Stomach (tissue), 9 donors: ENCODE measurements around the gene CNR2. TPM values are rescaled to one million over a fixed set of nuclear protein-coding genes. Genes with fewer than 3 reads are reported as not detected.
A peak's percentile ranks its signal among the peaks of the same experiment; 100 is the strongest.
"Not testable (repeated sequence)": the region's sequence is repeated elsewhere in the genome, so short reads cannot be mapped to it uniquely, and the experiment has no call there.

Experiments used
- DNase-seq, 2 donors: peaks; one replicate each; pipeline versions ENCODE4 v3.0.0 to v3.0.0-alpha.2; 2013 to 2019
- H3K27ac ChIP-seq, 5 donors: fragments of 200-600 bp in 4 of 5; sonication (generic) in 4 of 5; one replicate each; pipeline ENCODE4 v1.5.1; 2013 to 2019; ENCODE audit warnings: mild to moderate bottlenecking in 1 of 5, moderate library complexity in 1 of 5
- H3K27me3 ChIP-seq, 3 donors: fragments of 200-600 bp; sonication (generic); one replicate each; pipeline ENCODE4 v1.5.1; 2017 to 2019; ENCODE audit warnings: mixed run types in 1 of 3
- H3K36me3 ChIP-seq, 4 donors: fragments of 200-600 bp; sonication (generic); 1 replicate in 3 of 4; 2 replicates in 1 of 4; pipeline ENCODE4 v1.5.1; 2016 to 2019
- H3K4me1 ChIP-seq, 4 donors: fragments of 200-600 bp; sonication (generic); one replicate each; pipeline ENCODE4 v1.5.1; 2016 to 2019
- H3K4me3 ChIP-seq, 4 donors: fragments of 200-600 bp; sonication (generic) in 3 of 4; one replicate each; pipeline ENCODE4 v1.5.1; 2016 to 2019; ENCODE audit warnings: mild to moderate bottlenecking in 1 of 4
- H3K9me3 ChIP-seq, 4 donors: fragments of 200-600 bp; sonication (generic); one replicate each; pipeline ENCODE4 v1.5.1; 2016 to 2019
- EP300 ChIP-seq: sonication (generic); formaldehyde crosslinking; IDR thresholded peaks from one replicate; pipeline ENCODE4 v1.6.1; 2017; ENCODE audit warnings: antibody characterized with exemption
- POLR2A ChIP-seq, 4 donors: fragments of 450-650 bp; IDR thresholded peaks; one replicate each; pipeline ENCODE4 v1.6.1; 2016; ENCODE audit warnings: antibody characterized with exemption in 4 of 4, control low read depth in 2 of 4, mild to moderate bottlenecking in 1 of 4, moderate library complexity in 1 of 4
- POLR2AphosphoS5 ChIP-seq, 3 donors: sonication (generic); formaldehyde crosslinking; IDR thresholded peaks; one replicate each; pipeline ENCODE4 v1.6.1; 2016; ENCODE audit warnings: antibody characterized with exemption in 3 of 3
- WGBS, 5 donors: extraction: QIAGEN DNeasy Blood & Tissue Kit in 3 of 5; methylation state at CpG; one replicate each; pipeline versions ENCODE4 v1.1.5 to v1.1.7; 2013 to 2018; 5-methylcytosine and 5-hydroxymethylcytosine counted together
- intact Hi-C: fragments of 100-400 bp; cut with DNase I; formaldehyde crosslinking; loops from one replicate; pipeline ENCODE4 v1.15.1; 2023; ENCODE audit warnings: low total_unique reads
- polyA plus RNA-seq, 3 donors: library from polyadenylated mRNA; stranded (reverse); fragments of 200-250 nt; gene quantifications; one replicate each; pipeline ENCODE4 v1.2.3, GENCODE V29; 2013
- total RNA-seq, 5 donors: library from RNA; depleted of rRNA; stranded (reverse); fragments of >200 nt; gene quantifications; one replicate each; pipeline versions ENCODE4 v1.1.0 to v1.2.3, GENCODE V29; 2014 to 2016
- TF ChIP-seq, protein P1 (sequence below), 7 experiments: fragments of 450-650 bp in 4 of 7; fragments of 200-600 bp in 3 of 7; sonication (generic) in 3 of 7; IDR thresholded peaks; one replicate each; pipeline ENCODE4 v1.5.1; 2016 to 2019; ENCODE audit warnings: antibody characterized with exemption in 7 of 7, control low read depth in 2 of 7, mild to moderate bottlenecking in 1 of 7
- donor health status: healthy with polysubstance abuse.
- donor health status: Bipolar disorder and iron deficiency.
- donor health status: healthy.

Gene CNR2
- total and polyA plus RNA-seq, 8 donors = 0.18 to 0.23 TPM; not detected in 6

DNA sequence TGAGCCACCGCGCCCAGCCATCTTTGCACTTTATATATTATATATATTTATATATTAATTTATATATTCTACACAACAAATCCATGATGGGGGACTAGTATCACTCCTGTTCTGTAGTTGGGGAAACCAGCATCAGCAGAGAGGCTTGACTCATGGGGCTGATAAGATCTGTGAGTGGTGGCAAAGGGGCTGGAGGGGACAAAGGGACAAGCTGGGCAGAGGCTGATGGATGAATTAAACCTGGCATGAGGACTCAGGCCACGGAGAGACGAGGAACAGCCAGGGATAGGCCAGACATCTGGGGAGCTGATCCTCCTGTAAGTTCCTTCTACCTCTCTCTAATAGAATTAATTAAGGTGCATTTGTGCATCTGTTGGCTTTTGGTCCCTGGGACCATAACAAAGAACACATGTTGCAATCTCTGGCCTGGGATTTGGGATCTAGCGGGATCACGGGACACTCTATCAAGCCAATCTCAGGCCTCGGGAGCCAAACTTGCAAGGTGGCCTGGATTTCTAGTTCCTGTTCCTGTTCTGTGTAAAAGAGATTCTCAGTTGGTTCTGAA, 7.6 kb downstream of the CNR2 start:
- TF ChIP-seq, protein P1, sequence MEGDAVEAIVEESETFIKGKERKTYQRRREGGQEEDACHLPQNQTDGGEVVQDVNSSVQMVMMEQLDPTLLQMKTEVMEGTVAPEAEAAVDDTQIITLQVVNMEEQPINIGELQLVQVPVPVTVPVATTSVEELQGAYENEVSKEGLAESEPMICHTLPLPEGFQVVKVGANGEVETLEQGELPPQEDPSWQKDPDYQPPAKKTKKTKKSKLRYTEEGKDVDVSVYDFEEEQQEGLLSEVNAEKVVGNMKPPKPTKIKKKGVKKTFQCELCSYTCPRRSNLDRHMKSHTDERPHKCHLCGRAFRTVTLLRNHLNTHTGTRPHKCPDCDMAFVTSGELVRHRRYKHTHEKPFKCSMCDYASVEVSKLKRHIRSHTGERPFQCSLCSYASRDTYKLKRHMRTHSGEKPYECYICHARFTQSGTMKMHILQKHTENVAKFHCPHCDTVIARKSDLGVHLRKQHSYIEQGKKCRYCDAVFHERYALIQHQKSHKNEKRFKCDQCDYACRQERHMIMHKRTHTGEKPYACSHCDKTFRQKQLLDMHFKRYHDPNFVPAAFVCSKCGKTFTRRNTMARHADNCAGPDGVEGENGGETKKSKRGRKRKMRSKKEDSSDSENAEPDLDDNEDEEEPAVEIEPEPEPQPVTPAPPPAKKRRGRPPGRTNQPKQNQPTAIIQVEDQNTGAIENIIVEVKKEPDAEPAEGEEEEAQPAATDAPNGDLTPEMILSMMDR (IDR thresholded peaks at IDR 0.05) = no peak
- no peak for TF ChIP-seq POLR2A (IDR thresholded peaks at IDR 0.05)
- no peak for TF ChIP-seq EP300
- 79 to 87% (median 82%) methylated on average over 7 of the region's 7 CpGs for WGBS, 5 donors
- intact Hi-C loops = no loop called here
- Histone ChIP-seq H3K4me1 (peaks cover 11 to 28% (median 17%) of the 10 kb centered on the region in 4 donors), H3K9me3 (no peaks in the 10 kb centered on the region), H3K4me3 (no peak overlapping the region), H3K27me3 (peaks cover 0 to 43% (median 12%) of the 10 kb centered on the region in 3 donors), H3K36me3 (no peaks in the 10 kb centered on the region), H3K27ac (no peak overlapping the region)
- no peak for DNase-seq

DNA sequence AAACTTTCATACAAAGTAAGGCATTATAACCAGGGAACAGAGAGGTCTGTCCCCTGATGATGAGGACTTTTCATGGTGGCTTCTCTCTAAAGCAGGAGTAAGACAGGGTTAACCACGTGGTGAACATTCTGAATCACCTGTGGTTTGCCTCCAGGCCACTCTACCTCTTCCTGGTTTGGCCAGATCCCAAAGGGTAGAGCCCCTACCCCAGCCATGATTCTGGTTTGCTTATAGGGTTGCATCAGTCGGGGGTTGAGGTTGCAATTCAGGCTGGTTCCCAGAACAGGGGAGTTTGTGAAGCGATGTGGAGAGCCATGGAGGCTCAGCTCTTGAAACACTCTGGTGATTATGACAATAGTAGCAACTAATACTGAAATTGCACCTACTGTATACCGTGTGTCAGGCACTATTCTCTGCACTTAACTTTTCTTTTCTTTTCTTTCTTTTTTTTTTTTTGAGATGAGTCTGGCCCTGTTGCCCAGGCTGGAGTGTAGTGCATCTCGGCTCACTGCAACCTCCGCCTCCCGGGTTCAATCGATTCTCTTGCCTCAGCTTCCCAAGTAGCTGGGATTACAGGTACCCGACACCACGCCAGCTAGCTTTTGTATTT, 8.3 kb downstream of the CNR2 start:
- no peak for DNase-seq
- 78 to 88% (median 83%) methylated on average over 10 of the region's 10 CpGs for WGBS, 5 donors
- intact Hi-C loops = no loop called here

DNA sequence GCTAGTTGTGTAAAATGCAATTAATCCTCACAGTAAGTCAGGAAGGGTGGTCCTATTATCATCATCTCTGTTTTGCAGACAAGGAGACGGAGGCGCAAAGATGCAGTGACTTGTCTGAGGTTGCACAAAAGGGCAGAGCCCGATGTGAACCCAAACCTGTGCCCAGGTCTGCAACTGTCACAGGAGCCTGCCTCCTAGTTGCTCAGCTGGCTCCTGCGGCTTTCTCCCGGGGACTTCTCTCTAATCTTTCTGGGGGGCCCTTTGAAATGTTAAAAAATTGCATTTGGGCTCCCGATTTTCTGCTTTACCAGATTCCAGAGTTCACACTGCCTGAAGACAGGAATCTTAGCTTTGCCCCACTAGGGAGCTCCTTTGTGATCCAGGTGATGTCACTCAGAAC, 9.4 kb downstream of the CNR2 start:
- H3K9me3 ChIP-seq = no peaks in the 10 kb centered on the region
- H3K27ac ChIP-seq = no peak overlapping the region
- no peak for TF ChIP-seq POLR2AphosphoS5 (IDR thresholded peaks at IDR 0.05)
- TF ChIP-seq EP300 = no peak
- TF ChIP-seq, protein P1 (IDR thresholded peaks at IDR 0.05) = no peak
- no peak for TF ChIP-seq POLR2A (IDR thresholded peaks at IDR 0.05)
- intact Hi-C loops = no loop called here
- peaks cover 0 to 36% (median 12%) of the 10 kb centered on the region in 3 donors for H3K27me3 ChIP-seq
- H3K4me1 ChIP-seq = peaks cover 11 to 21% (median 16%) of the 10 kb centered on the region in 4 donors
- no peaks in the 10 kb centered on the region for H3K36me3 ChIP-seq
- H3K4me3 ChIP-seq = no peak overlapping the region
- DNase-seq = no peak
- 74 to 84% (median 80%) methylated on average over 6 of the region's 6 CpGs for WGBS, 5 donors

More for the DNA sequence above, 8.3 kb downstream of the CNR2 start:
- peaks cover 11 to 28% (median 17%) of the 10 kb centered on the region in 4 donors for H3K4me1 ChIP-seq
- peaks cover 0 to 43% (median 12%) of the 10 kb centered on the region in 3 donors for H3K27me3 ChIP-seq
- H3K36me3 ChIP-seq = no peaks in the 10 kb centered on the region
- no peak overlapping the region for H3K4me3 ChIP-seq
- no peaks in the 10 kb centered on the region for H3K9me3 ChIP-seq
- TF ChIP-seq POLR2A (IDR thresholded peaks at IDR 0.05) (no peak), POLR2AphosphoS5 (IDR thresholded peaks at IDR 0.05) (no peak), EP300 (no peak)
- TF ChIP-seq, protein P1 (IDR thresholded peaks at IDR 0.05) = no peak
- H3K27ac ChIP-seq = no peak overlapping the region

DNA sequence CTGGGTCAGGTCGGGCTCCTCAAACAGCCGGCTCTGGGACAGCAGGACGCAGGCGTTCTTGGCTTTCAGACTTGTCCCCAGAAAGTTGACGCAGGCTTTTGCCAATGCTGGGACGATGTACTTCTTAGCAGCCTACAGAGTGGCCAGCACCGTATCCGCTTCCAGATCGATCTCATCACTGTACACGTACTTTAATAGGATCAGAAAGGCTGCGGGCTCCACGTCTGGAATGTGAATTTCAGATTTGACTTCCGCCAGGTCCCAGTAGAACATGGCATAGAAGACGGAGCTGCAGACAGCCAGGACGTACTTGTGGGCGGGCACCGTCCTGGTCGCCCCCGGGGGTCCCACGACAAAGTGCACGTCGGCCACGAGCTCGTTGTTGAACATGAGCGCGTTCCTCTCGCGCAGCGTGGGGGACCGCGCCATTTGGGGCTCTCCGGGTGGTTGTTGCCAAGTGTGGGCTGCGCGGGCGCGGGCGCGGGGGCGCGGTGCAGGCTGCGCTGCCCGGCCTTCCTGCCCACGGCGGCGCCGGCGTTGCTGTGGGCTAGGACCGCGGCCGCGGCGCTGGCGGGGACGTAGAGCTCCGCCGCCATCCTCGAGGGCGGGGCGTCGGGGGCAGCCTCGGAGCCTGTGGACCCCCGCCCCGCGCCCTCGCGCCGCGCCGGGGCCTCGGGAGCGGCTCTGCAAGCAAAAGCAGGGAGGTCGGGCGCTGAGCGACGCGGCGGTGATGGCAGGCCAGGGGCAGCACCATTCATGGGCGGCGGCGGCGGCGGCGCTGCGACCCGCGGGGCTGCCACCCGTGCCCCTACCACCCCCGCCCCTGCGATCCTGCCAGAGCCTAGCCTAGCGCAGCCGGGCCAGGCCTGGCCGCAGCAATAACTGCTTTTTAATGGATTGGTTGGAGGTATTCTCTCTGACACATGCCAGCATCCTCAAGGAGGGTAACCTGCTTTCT, 10.6 kb downstream of the CNR2 start:
- Histone ChIP-seq H3K27me3 (peaks cover 0 to 30% (median 12%) of the 10 kb centered on the region in 3 donors), H3K9me3 (no peaks in the 10 kb centered on the region), H3K4me3 (peak overlapping the region; percentile 46 to 51 (median 48)), H3K27ac (no peak overlapping the region), H3K36me3 (no peaks in the 10 kb centered on the region), H3K4me1 (peaks cover 5 to 12% (median 8%) of the 10 kb centered on the region in 4 donors)
- intact Hi-C loops = no loop called here
- WGBS, 5 donors = 21 to 45% (median 28%) methylated on average over 42 to 91 of the region's 92 CpGs
- TF ChIP-seq, protein P1 (IDR thresholded peaks at IDR 0.05) = no peak
- TF ChIP-seq EP300 (no peak), POLR2A (IDR thresholded peaks at IDR 0.05) (no peak), POLR2AphosphoS5 (IDR thresholded peaks at IDR 0.05) (no peak)
- DNase-seq = peak in 1 of 2 donors; percentile 61

DNA sequence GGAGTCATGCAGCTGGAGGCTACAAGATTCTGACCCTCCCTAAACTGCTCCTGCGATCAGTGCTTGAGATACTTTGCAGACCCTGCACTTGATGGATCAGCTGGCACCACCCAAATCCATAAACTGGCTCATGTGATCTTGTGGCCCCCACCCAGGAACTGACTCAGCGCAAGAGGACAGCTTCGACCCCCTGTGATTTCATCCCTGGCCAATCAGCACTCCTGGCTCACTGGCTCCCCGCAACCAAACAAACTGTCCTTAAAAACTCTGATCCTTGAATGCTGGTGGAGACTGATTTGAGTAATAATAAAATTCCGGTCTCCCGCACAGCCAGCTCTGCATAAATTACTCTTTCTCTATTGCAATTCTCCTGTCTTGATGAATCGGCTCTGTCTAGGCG, 13.1 kb downstream of the CNR2 start:
- H3K4me1 ChIP-seq = peaks cover 5 to 12% (median 8%) of the 10 kb centered on the region in 4 donors
- intact Hi-C loops, H3K36me3 ChIP-seq, DNase-seq, H3K4me3 ChIP-seq, H3K27ac ChIP-seq, H3K9me3 ChIP-seq: not testable (repeated sequence)
- peaks cover 0 to 30% (median 12%) of the 10 kb centered on the region in 3 donors for H3K27me3 ChIP-seq
- 71 to 78% (median 74%) methylated on average over 8 of the region's 8 CpGs for WGBS, 5 donors
